Measurements from ENCODE around the gene CCL7. TPM values are rescaled to one million over a fixed set of nuclear protein-coding genes. Genes with fewer than 3 reads are reported as not detected.

The CCL7 gene
- total RNA-seq, 1 donor from 2014 or later = not detected

GRCh38 chr17:34246881-34247280 lies 23.1 kb upstream of the CCL7 start:
- no peak for DNase-seq (ENCODE audit: low spot score)

- DNase-seq (ENCODE audit: low spot score) = no peak
These were observed 21.5 kb upstream of the CCL7 start for GRCh38 chr17:34248511-34249024.

- DNase-seq (ENCODE audit: low spot score) = no peak
These were observed 21.0 kb upstream of the CCL7 start for GRCh38 chr17:34249061-34249460.

GRCh38 chr17:34249478-34249877 lies 20.5 kb upstream of the CCL7 start:
- no peak for DNase-seq (ENCODE audit: low spot score)

GRCh38 chr17:34251186-34251585 lies 18.8 kb upstream of the CCL7 start:
- DNase-seq (ENCODE audit: low spot score) = no peak

GRCh38 chr17:34252095-34252443 lies 18.0 kb upstream of the CCL7 start:
- DNase-seq (ENCODE audit: low spot score) = no peak

GRCh38 chr17:34252444-34253138 lies 17.4 kb upstream of the CCL7 start:
- DNase-seq (ENCODE audit: low spot score) = peak; percentile 93

- no peak for DNase-seq (ENCODE audit: low spot score)
These were observed 16.9 kb upstream of the CCL7 start for GRCh38 chr17:34253139-34253525.

GRCh38 chr17:34254146-34254545 lies 15.9 kb upstream of the CCL7 start:
- DNase-seq (ENCODE audit: low spot score) = no peak

- peak; percentile 74 for DNase-seq (ENCODE audit: low spot score)
These were observed 15.2 kb upstream of the CCL7 start, which contains the start of gene CCL2 for GRCh38 chr17:34254651-34255380. TSS of gene CCL2 (plus strand) at chr17:34255285. CDS start at chr17:34255350, 65 bp downstream.

- no peak for DNase-seq (ENCODE audit: low spot score)
These were observed 14.7 kb upstream of the CCL7 start for GRCh38 chr17:34255381-34255732.

- no peak for DNase-seq (ENCODE audit: low spot score)
These were observed 14.2 kb upstream of the CCL7 start for GRCh38 chr17:34255841-34256240.

- no peak for DNase-seq (ENCODE audit: low spot score)
These were observed 12.6 kb upstream of the CCL7 start for GRCh38 chr17:34257299-34257985.

- no peak for DNase-seq (ENCODE audit: low spot score)
These were observed 12.1 kb upstream of the CCL7 start for GRCh38 chr17:34257986-34258326.

- DNase-seq (ENCODE audit: low spot score) = no peak
These were observed 10.9 kb upstream of the CCL7 start for GRCh38 chr17:34259146-34259545.

- DNase-seq (ENCODE audit: low spot score) = no peak
These were observed 9.2 kb upstream of the CCL7 start for GRCh38 chr17:34260861-34261260.

- no peak for DNase-seq (ENCODE audit: low spot score)
These were observed 8.3 kb upstream of the CCL7 start for GRCh38 chr17:34261568-34262337.

GRCh38 chr17:34265711-34266110 lies 4.3 kb upstream of the CCL7 start:
- DNase-seq (ENCODE audit: low spot score) = no peak

GRCh38 chr17:34275881-34276280 lies 5.9 kb downstream of the CCL7 start:
- DNase-seq (ENCODE audit: low spot score) = no peak

GRCh38 chr17:34276826-34277225 lies 6.8 kb downstream of the CCL7 start:
- no peak for DNase-seq (ENCODE audit: low spot score)

GRCh38 chr17:34283571-34283970 lies 13.6 kb downstream of the CCL7 start:
- DNase-seq (ENCODE audit: low spot score) = no peak

GRCh38 chr17:34285286-34285792 lies 15.3 kb downstream of the CCL7 start, which contains the start of gene CCL11:
TSS of gene CCL11 (plus strand) at chr17:34285742. CDS start at chr17:34285809, 67 bp downstream.
- no peak for DNase-seq (ENCODE audit: low spot score)
